OCI-LY7 (cell line): ENCODE results near the gene CSTB. TPM values are rescaled to one million over a fixed set of nuclear protein-coding genes. Genes with fewer than 3 reads are reported as not detected.

ENCODE experiments used
- BruUV-seq: library from RNA; stranded (reverse); fragments of 400-500 nt; replicated peaks from 2 replicates; lab custom pipeline; 2021; lab: Mats Ljungman, UMichigan
- CTCF ChIA-PET: fragments of 300-600 bp; sonication (Branson Sonifier 250); formaldehyde crosslinking; loops from one replicate; lab custom pipeline; 2022; ENCODE audit warnings: antibody characterized with exemption; ENCODE audit not compliant: unreplicated experiment; lab: Charles Lee
- POLR2A ChIA-PET: fragments of 300-600 bp; sonication (Branson Sonifier 250); formaldehyde crosslinking; loops from one replicate; lab custom pipeline; 2022; ENCODE audit warnings: antibody characterized with exemption; lab: Charles Lee
- DNase-seq: peaks from one replicate; pipeline ENCODE4 v3.0.0-alpha.2; 2015; ENCODE audit warnings: low spot score
- H2AFZ ChIP-seq: fragments of 200-600 bp; sonication (generic), shearing (Covaris generic); 2 replicates; pipeline ENCODE4 v1.6.1; 2014; ENCODE audit warnings: mild to moderate bottlenecking, antibody characterized with exemption, low read length, moderate library complexity
- H3K27ac ChIP-seq: fragments of 200-600 bp; sonication (generic); 2 replicates; pipeline ENCODE4 v1.5.1; 2014; ENCODE audit warnings: mixed run types, low read depth, mild to moderate bottlenecking, moderate library complexity, low read length, inconsistent platforms; ENCODE audit not compliant: poor library complexity, severe bottlenecking
- H3K36me3 ChIP-seq: fragments of 200-600 bp; sonication (generic); 2 replicates; pipeline ENCODE4 v1.6.1; 2014; ENCODE audit warnings: mild to moderate bottlenecking, antibody characterized with exemption, low read length, moderate library complexity, mixed read lengths; ENCODE audit not compliant: insufficient read depth
- H3K4me1 ChIP-seq: fragments of 200-600 bp; sonication (generic); 2 replicates; pipeline ENCODE4 v1.5.1; 2014; ENCODE audit warnings: mild to moderate bottlenecking, low read length; ENCODE audit not compliant: insufficient read depth, poor library complexity, severe bottlenecking
- H3K4me2 ChIP-seq: fragments of 200-600 bp; sonication (generic); 2 replicates; pipeline ENCODE4 v1.6.1; 2014; ENCODE audit warnings: mild to moderate bottlenecking, low read length
- H3K4me3 ChIP-seq: fragments of 200-600 bp; sonication (generic); 2 replicates; pipeline ENCODE4 v1.5.1; 2014; ENCODE audit warnings: mild to moderate bottlenecking, low read depth, low read length; ENCODE audit not compliant: poor library complexity, severe bottlenecking
- H3K79me2 ChIP-seq: fragments of 200-600 bp; sonication (generic); 2 replicates; pipeline ENCODE4 v1.6.1; 2016; ENCODE audit warnings: low read depth, mild to moderate bottlenecking, low read length, moderate library complexity, mixed read lengths; ENCODE audit not compliant: insufficient read depth
- H3K9me2 ChIP-seq: fragments of 200-600 bp; sonication (generic); 2 replicates; pipeline ENCODE4 v1.6.1; 2016; ENCODE audit warnings: mild to moderate bottlenecking, low read length, mixed read lengths; ENCODE audit not compliant: insufficient read depth
- H3K9me3 ChIP-seq: fragments of 200-600 bp; sonication (generic); 2 replicates; pipeline ENCODE4 v1.6.1; 2014; ENCODE audit warnings: mild to moderate bottlenecking, mixed run types, low read length, mixed read lengths
- H4K20me1 ChIP-seq: fragments of 200-600 bp; sonication (generic); 2 replicates; pipeline ENCODE4 v1.6.1; 2014; ENCODE audit warnings: mild to moderate bottlenecking, antibody characterized with exemption, low read length, moderate library complexity, mixed read lengths; ENCODE audit not compliant: insufficient read depth
- CTCF ChIP-seq: fragments of 200-600 bp; sonication (generic); conservative IDR thresholded peaks from 2 replicates; pipeline ENCODE4 v1.5.1; 2014; ENCODE audit warnings: mild to moderate bottlenecking, antibody characterized with exemption, low read length, moderate library complexity, mixed read lengths
- EZH2phosphoT487 ChIP-seq: fragments of 200-600 bp; sonication (generic); IDR thresholded peaks from 2 replicates; pipeline ENCODE4 v1.6.1; 2018; ENCODE audit warnings: low read depth, borderline replicate concordance, mild to moderate bottlenecking, mixed run types, antibody characterized with exemption, low read length, moderate library complexity, mixed read lengths
- intact Hi-C: fragments of 100-400 bp; cut with micrococcal nuclease; formaldehyde crosslinking; loops from one replicate; pipeline ENCODE4 v1.10.0; 2022; ENCODE audit not compliant: unreplicated experiment
- total RNA-seq, 2 experiments: library from RNA; depleted of rRNA in 1 of 2; stranded (reverse); fragments of >200 nt in 1 of 2; shearing (Covaris generic) in 1 of 2; gene quantifications; 2 replicates each; pipeline ENCODE4 v1.2.3, GENCODE V29; 2014 to 2022

The CSTB gene
- total RNA-seq, 2 experiments from 2014 or later, result 15.6 to 33.3 TPM

DNA sequence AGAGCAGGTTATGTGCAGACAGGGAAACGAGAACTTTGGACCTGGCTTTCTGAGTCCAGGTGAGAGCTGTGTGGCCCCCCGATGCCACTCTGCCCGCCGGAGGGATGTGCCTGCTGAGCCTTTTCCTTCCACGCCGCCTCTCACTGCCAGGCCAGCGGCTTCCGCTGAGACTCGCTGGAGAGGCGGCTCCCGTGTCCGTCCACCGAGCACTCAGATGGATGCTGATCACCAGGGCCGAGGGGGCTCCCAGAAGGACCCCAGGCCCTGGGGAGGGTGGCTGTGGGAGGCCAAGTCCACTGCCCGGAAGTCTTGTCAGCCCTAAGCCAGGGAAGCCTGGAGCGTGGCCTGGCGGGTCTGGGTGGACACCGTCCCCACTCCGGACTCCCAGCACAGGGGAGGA lies 16.5 kb downstream of the CSTB start:
- no peaks in the 10 kb centered on the region for H3K4me1 ChIP-seq
- no peaks in the 10 kb centered on the region for H3K79me2 ChIP-seq
- H3K9me2 ChIP-seq, result no peaks in the 10 kb centered on the region
- H4K20me1 ChIP-seq, result no peaks in the 10 kb centered on the region
- no peak for DNase-seq
- ChIA-PET POLR2A (no interaction called here), CTCF (no interaction called here)
- H3K4me2 ChIP-seq, result no peak overlapping the region
- peaks cover 16% of the 10 kb centered on the region for H3K36me3 ChIP-seq
- no peak overlapping the region for H2AFZ ChIP-seq
- no peaks in the 10 kb centered on the region for H3K9me3 ChIP-seq
- BruUV-seq, result no TSS peak
- TF ChIP-seq CTCF (no peak), EZH2phosphoT487 (no peak)
- intact Hi-C loops, result no loop called here
- no peak overlapping the region for H3K27ac ChIP-seq
- no peak overlapping the region for H3K4me3 ChIP-seq

- no peaks in the 10 kb centered on the region for H3K9me3 ChIP-seq
- H3K9me2 ChIP-seq, result no peaks in the 10 kb centered on the region
- intact Hi-C loops, result no loop called here
- TF ChIP-seq CTCF (no peak), EZH2phosphoT487 (no peak)
- H4K20me1 ChIP-seq, result no peaks in the 10 kb centered on the region
- ChIA-PET CTCF (no interaction called here), POLR2A (no interaction called here)
- no peak overlapping the region for H2AFZ ChIP-seq
- no peak overlapping the region for H3K4me3 ChIP-seq
- no peak for DNase-seq
- peaks cover 24% of the 10 kb centered on the region for H3K36me3 ChIP-seq
- no peak overlapping the region for H3K4me2 ChIP-seq
- BruUV-seq, result TSS peak; percentile 37
- no peaks in the 10 kb centered on the region for H3K79me2 ChIP-seq
- no peaks in the 10 kb centered on the region for H3K4me1 ChIP-seq
- no peak overlapping the region for H3K27ac ChIP-seq
Observed at GRCh38 chr21:43758811-43759210, 17.3 kb downstream of the CSTB start.

DNA sequence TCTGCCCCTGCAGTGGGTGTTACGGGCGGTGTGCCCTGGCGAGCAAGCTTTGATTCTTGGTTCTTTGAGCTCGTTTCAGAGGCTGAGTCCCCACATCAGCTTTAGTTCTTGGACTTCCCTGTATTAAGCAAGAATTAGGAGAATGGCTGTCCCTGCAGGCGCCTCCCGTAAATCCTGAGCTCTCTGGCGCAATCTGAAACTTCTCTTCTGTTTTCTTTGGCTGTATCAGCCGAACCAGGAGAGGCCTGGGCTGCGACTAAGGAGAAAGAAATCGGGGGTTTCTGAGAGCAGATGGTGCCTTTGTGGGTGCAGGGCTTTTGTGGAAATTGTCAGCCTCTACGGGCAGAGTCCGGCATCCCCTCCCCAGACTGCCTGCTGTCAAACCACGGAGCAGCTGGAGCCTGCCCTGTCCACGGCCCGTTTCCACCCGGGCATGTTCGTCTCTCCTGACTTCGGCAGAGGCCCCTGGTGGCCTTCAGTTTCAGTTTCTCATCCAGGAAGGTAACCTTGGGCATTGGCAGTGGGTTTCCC lies 17.9 kb downstream of the CSTB start:
- Histone ChIP-seq H3K27ac (no peak overlapping the region), H3K9me2 (no peaks in the 10 kb centered on the region), H3K4me2 (no peak overlapping the region), H3K4me3 (no peak overlapping the region), H2AFZ (no peak overlapping the region), H3K79me2 (no peaks in the 10 kb centered on the region), H3K36me3 (peaks cover 28% of the 10 kb centered on the region), H3K9me3 (no peaks in the 10 kb centered on the region), H4K20me1 (no peaks in the 10 kb centered on the region), H3K4me1 (no peaks in the 10 kb centered on the region)
- no TSS peak for BruUV-seq
- CTCF ChIA-PET, result interaction anchor here (0.5 kb wide), 1 partner anchor 31 kb away, joined by 3 read pairs; no protein-coding TSS in a partner anchor
- intact Hi-C loops, result no loop called here
- TF ChIP-seq EZH2phosphoT487, result no peak
- no peak for TF ChIP-seq CTCF
- POLR2A ChIA-PET, result interaction anchor here (0.7 to 1.0 kb wide), 2 partner anchors 12 to 941 kb away, joined by 3 read pairs; no protein-coding TSS in a partner anchor
- DNase-seq, result no peak
